ENCODE measurements around the gene PBLD.

PBLD gene

DNA sequence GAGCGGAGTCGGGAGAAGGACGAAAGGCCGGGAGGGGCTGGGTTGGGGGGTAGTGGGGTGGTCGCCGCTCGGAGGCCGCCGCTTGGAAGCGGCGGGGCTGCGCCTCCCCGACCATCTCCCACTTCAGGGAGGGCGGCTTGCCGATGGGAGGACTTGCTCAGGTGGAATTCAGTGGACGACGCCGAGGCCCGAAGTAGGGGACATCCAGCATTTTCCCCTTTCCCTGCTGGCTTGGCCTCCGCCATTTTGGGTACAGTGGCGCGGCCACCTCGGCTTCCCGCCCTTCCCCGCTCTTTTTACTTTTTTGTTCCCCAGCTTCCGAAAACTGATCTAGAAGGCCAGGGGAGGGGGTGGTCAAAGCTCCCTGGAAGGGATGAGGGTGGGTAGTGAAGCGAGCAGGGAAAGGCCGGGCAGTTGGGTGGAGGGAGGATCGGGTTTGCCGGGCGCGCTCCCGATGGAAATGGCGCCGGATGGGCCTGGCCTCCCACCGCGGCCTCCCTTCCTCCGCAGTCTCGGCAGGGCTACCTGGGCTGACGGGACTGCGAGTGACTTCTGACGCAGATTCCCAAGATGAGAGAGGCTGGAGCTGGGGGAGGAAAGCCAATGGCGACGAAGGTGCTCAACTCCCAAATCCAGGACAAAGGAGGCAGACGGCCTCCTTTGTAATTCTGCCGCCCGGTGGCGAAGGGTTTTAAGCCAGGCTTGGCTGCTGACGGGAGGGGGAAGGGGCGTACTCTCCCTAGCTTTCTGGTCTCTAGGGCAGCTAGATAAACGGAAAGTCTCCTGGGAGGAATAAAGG lies at the start of gene PBLD:
Gene PBLD (minus strand): TSS at position 670 of the 799 bp plus-strand sequence. CDS start 26,084 bp downstream, outside the sequence.
- DNase-seq = peak; percentile 26

DNA sequence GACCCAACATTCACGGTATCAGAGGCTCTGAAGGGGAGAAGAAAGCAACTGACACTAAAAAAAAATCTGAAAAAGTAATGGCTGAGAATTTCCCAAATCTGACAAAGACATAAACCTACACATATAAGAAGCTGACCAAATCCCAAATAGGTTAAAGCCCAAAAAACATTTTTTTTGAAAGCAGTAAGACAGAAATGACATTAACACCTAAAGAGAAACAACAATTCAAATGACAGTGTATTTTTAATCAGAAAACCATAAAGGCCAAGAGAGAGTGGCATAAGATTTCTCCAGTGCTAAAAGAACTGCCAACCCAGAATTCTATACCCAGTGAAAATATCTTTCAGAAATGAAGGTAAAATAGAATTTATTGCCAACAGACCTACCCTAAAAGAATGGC lies 38.9 kb upstream of the PBLD start:
- DNase-seq = no peak

DNA sequence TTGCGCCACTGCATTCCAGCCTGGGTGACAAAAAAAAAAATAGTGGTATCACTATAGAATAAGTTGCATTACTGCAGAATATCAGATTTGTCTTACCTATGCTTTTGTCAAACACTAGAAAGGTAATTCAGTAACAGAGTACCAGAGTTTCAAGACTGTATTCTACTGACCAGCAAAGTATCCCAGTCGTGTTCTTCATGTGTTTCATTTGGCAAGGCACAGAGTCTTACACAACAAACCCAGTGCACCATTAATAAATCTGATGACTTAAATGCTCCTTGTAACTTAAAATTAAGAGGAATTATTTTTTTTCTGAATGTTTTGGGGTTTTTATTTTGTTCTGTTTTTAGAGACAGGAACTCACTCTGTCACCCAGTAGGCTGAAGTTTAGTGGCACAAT lies 34.4 kb upstream of the PBLD start:
- no peak for DNase-seq

DNA sequence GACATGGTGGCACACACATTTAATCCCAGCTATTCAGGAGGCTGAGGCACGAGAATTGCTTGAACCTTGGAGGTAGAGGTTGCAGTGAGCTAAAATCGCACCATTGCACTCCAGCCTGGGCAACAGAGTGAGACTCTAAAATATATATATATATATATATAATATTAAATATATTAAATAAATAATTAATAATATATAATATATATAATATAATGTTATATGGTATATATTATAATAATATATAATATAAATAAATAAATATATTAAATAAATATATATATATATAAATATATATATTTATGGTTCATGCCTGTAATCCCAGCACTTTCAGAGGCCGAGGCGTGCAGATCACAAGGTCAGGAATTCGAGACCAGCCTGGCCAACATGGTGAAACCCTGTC lies 33.9 kb upstream of the PBLD start:
- no peak for DNase-seq

DNA sequence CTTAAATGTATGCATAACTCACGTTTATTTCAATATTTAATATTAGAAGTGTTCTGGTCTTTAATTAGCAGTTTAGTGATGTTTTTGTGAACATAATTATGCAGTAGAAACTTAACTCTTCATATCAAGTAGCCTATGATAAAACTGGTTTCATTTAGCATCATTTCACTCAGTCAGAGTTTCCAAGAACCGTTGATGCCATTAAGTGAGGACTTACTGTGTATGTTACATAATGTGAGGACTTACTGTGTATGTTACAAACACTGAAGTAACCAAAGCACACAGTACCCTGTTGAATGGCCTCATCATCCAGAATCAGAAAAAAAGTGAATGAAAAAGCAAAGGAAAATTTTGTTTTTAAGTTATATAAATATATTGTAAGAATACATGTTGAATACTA lies 32.9 kb upstream of the PBLD start:
- no peak for DNase-seq

DNA sequence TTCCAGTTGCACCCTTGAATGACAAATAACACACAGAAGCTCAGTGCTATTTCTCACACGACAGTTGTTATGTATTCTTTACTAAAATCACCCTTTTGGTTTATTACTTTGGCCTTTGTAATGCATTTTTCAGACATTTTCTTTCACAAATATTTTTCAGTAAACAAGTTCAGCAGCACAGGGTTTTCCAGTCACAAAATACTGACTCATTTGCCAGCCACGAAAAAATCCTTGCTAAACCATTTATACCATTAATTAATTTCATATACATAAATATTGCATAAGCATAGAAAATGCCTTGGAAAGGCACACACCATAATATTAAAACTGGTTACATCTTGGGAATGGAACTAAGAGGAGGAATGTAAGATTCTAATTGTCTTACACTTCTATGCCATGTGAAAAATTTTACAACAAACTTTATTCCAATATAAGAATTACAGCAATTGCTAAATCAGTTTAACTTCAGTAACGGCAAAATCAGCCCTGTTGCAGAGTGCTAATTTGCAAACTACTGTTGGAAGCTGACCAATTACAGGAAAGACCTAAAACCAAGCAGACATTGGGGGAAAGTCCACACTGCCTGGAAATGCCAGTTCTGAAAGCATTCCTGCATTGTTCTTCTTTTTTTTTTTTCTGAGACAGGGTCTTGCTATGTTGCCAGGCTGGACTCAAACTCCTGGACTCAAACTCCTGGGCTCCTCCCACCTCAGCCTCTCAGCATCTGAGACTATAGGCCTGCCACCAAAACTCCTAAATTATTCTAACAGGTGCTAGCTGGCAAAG lies 31.6 kb upstream of the PBLD start:
- DNase-seq = no peak

DNA sequence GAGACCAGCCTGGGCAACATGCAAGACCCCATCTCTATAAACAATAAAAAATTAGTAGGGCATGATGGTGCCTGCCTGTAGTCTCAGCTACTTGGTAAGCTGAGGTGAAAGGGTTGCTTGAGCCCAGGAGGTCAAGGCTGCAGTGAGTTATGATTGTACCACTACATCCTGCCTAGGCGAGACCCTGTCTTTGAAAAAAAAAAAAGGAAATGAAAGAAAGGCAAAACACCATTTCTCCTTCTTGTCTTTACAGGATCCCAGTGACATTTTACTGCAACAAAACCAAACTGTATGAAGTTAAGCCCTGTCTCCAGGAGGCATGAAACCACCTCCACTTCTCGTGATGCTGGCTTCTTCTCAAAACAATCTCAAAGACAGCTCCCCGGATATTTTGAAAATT lies 29.9 kb upstream of the PBLD start:
- DNase-seq = no peak

DNA sequence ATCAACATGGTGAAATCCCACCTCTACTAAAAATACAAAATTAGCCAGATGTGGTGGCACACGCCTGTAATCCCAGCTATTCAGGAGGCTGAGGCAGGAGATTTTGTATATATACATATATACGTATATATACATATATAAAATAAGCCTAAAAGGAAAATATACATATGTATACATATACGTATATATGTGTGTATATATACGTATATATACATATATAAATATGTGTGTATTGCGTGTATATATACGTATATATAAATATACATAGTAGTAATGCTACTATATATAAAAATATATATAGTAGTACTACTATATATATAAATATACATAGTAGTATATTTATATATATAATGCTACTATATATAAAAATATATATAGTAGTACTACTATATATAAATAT lies 26.5 kb upstream of the PBLD start:
- DNase-seq = no peak

DNA sequence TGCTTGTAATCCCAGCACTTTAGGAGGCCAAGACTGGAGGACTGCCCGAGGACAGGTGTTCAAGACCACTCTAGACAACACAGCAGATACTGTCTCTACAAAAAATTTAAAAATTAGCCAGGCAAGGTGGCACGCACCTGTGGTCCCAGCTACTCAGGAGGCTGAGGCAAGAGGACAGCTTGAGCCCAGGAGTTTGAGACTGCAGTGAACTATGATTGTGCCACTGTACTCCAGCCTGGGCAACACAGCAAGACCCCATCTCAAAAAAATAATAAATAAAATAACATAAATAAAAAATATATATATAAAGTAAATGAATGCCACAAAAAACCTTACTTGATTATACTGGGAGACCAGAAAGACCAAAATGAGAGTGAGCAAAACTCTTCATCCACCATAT lies 20.8 kb upstream of the PBLD start:
- DNase-seq = no peak

DNA sequence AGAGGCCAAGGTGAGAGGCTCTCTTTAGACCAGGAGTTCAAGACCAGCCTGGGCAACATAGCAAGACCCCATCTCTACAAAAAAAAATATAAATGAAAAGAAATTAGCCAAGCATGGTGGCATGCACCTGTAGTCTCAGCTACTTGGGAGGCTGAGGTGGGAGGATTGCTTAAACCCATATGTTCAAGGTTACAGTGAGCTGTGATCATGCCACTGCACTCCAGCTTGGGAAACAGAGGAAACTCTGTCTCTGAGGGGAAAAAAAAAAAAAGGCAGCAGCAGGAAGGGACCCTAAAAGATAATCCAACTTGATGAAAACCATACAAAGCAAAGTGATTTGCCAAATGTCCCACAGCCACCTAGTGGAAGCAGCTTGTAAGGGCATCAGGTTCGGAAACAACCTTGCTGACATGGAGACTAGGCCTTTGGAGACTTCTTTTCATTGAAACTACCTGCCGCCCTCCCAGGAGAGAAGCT lies 15.6 kb upstream of the PBLD start:
- no peak for DNase-seq

DNA sequence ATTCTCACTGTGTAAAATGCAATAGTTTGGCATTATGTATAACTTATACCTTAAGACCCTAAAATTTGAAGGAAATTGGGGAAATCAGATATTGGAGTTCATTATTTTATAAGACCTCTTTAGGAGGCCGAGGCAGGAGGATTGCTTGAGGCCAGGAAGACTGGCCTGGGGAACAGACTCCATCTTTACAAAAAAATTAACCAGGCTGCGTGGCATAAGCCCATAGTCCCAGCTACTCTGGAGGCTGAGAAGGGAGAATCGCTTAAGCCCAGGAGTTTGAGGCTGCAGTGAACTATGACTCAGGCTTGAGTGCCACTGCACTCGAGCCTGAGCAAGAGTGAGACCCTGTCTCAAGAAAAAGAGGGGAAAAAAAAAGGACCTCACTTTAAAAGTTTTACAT lies 14.0 kb upstream of the PBLD start:
- DNase-seq = no peak

DNA sequence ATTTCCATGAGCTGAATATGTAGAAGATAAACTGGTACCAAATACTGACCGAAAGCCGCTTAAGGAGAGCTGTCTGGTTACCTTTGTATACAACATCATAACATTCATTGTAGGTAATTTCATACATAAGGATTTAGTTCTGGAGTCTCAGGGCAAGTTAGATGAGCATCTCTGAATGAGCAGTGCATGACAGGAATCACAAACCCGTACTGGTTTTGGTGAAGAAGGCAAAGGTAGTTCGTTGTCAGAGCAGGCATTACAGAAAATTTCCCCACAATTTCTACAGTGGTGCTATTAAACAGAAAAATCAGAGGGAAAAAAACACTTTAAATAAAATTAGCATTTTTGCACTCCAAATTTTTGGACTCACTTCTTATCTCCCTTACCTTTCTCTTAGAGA lies 12.9 kb upstream of the PBLD start:
- no peak for DNase-seq

DNA sequence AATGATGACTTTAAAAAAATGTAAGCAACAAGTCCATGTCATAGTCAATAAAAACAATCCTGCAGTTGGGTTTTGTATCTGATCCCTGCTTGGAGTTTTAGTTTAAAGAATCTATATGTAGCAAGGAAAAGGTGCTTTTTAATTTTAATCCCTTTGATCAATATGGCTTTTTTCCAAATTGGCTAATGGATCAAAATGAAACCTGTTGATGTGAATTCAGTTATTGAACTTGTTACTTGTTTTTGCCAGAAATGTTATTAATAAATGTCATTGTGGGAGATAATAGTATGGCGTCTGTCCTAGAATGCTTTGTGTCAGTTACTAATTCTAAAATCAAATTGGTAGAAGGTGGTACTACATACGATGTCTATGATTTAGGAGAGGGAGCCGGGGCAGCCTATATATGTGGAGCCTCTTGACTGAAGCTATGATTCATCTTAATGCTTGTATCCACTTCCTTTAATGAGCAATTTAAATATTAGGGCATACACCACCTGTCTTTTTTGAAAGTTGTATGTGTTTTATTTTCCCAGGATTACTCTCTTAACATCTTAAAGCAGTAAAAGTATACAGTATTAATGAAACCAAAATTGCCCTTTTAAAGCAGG lies 10.3 kb upstream of the PBLD start:
- DNase-seq = no peak

DNA sequence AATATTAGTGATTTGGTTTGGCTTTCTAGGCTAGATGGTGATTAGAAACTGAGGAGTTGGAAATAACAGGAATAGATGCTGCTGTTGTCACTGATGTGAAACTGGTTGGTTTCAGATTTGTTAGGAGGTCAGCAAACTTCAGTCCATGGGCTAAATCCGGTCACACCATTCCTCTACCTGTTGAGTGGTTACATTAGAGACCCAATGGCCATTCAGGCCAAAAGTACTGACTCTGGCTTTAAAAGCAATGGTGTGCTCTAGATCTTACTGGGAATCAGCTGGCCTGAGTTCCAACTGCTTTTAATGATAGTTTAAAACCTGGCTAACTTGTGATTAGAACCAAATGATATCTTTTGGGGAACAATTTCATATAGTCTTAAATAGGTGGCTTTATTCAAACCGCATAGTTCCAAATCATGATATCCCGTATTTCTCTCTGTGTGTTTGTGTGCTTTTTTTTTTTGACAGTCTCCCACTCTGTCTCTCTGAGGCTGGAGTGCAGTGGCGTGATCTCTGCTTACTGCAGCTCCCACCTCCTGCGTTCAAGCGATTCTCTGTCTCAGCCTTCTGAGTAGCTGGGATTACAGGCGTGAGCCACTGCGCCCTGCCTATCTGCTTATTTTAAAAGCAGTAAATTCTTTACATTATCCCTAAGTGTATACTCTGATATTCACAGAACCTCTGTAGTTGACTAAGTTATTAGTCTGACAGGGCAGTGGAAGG lies 7.8 kb upstream of the PBLD start:
- no peak for DNase-seq

DNA sequence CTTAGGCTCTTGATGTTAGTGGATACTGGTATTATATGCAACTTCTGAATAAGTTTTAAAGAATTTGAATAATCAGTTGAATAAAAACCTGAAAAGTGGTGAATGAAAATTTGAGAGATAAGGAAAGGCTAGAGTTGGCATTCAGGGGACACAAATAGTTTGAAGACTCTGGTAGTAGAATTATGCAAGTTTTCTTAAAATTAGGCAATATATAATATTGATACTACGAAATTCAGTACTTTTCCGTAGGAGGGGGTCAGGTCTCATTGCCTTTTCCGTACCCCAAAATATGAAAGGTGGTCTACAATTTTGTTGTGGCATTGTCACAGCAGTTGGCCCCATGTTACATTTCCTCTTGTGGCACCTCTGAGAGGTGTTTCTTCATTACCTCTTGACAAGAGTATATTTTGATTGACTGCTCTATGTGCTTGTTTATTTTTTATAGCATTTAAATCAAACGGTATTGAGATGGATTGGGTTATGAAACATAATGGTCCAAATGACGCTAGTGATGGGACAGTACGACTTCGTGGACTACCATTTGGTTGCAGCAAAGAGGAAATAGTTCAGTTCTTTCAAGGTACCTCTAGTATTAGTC lies 4.1 kb upstream of the PBLD start:
- no peak for DNase-seq

DNA sequence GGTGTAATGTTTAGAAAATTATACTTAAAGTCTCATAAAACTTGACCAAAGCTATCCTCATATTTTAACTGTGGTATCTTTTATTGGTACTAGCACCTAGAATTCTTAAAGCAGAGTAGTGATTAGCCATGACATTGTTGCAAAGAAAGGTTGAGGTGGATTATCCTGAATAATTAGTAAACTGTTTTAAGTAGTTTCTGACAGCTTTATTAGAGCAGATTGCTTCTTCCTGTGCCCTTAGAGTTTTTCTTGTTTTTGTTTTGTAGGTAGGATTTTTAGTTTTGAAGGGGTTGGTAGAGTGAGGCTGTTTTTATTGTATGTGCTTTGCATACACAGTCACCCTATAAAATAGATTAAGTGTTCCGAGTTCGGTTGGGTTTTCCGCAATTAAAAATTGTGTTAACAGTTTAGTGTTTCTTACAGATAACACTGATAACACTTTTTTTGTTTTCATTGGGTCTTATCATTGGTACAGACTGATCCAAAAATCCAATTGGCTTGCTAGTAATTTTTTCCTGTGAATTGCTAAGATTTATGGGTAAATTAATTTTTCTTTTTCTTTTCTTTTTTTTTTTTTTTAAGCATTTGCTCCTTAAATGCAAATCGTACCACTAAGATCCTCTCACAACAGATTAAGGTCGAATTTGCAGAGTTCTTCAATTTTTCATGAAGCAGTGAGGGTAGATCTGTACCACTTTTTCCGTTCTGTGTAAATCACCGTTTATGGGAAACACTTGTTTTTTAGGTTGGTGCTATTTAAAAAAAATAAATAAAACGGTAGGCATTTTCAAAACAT lies 2.1 kb upstream of the PBLD start:
- DNase-seq = no peak

DNA sequence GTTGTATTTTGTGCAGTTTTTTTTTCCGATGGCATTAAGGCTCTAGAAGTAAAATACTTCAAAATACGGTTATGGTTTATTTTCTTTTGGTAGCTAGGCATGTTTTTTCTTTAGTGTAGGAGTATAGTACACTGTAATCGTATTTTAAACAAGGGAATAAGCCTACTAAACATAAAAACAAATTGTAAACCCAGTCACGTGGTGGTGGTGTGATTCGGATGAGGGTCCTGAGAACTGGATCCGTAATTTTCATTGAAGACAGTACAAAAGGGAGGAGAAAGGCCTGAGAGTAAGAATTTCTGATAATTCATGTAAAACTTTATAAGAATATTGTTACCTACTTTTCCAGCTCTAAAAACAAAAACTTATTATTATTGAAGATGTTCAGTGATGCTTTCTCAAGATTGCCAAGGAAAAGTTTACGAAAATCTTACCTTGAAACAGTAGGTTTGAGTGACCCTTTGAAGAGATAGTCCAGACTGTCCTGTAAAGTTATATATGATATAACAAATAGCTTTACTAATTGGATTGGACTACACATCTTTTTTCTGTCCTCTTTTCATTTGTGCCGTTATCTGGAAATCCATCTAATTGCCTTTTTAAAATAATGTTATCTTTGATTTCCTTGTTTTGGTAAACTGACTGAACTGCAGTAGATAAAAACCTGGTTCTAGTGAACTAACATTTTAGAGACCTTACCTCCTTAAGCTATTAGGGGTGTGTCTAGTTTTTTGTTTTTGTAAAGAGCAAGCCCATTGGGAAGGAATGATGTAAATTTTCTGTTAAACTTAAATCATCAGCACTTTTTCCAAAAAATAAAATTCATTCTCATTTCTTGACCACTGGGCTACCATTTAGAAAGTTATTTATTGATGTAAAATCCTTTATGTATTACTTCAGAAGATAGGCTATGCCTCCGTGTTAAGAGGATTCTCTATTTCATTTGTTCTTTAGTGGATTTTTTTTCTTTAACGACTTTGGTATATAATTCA lies 1.0 kb upstream of the PBLD start:
- DNase-seq = no peak

DNA sequence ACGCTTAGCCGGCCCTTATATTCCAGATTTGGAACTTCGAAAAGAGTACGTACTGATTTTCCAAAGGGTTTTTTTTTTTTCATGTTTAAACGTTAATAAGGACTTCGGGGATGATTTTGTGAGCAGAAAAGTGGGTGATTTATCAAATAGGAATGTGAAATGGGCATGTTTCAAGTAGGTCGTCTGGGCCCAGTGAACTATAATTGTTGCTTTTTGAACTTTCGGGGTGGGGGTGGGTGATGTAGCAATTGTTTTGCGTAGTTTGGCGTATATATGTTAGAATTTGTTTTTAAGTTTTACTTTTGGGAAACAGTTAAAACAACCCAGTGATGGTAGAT lies 299 bp upstream of the PBLD start:
- DNase-seq = no peak

DNA sequence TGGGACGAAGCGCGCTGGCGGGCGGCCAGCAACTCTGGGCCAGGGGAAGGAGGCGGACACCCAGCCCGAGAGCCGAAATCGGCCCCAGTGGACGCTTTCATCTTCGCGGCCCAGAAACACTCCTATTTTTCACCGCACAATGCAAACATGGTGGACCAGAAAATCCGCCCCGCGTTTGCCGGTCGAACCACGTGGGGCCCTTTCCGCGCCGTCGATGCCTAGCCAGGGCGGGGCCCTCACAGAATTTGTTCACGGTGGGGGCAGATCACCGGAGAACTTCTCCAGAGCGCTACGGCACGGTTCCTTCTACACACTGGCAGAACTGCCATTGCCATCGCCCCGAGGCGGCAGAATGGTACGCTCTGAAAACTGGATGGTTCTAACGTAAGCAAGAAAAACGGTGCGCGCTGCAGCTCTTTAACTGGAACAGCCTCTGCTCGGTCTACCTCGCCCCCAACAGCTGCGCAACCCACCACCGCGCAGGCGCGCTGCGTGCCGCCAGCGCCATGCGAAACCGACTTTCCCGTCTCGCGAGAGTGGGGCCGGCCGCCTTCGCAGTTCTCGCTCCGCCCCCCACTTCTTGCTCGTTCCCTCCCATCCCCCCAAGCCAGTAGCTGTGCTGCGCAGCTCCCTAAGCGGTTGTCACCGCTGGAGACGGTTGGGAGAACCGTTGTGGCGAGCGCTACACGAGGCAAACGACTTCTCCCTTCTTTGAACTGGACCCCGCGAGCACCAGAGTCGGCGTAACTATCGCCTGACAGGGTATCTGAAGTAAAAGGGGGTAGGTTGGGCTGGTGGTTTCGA lies 1.1 kb downstream of the PBLD start, which contains the start of gene HNRNPH3:
Gene HNRNPH3 (plus strand): TSS at position 610 of the 804 bp plus-strand sequence. CDS start 5,158 bp downstream, outside the sequence.
- peak; percentile 93 for DNase-seq

Measured in GOT3 (cell line).